Measurements from ENCODE around the gene CAND2.

CAND2 gene

GRCh38 chr3:12753275-12754028 is 43.0 kb upstream of the CAND2 start:
- TF ChIP-seq, protein P1, sequence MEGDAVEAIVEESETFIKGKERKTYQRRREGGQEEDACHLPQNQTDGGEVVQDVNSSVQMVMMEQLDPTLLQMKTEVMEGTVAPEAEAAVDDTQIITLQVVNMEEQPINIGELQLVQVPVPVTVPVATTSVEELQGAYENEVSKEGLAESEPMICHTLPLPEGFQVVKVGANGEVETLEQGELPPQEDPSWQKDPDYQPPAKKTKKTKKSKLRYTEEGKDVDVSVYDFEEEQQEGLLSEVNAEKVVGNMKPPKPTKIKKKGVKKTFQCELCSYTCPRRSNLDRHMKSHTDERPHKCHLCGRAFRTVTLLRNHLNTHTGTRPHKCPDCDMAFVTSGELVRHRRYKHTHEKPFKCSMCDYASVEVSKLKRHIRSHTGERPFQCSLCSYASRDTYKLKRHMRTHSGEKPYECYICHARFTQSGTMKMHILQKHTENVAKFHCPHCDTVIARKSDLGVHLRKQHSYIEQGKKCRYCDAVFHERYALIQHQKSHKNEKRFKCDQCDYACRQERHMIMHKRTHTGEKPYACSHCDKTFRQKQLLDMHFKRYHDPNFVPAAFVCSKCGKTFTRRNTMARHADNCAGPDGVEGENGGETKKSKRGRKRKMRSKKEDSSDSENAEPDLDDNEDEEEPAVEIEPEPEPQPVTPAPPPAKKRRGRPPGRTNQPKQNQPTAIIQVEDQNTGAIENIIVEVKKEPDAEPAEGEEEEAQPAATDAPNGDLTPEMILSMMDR (IDR thresholded peaks at IDR 0.05; ENCODE audit: low read depth, low read length) = no peak
- TF ChIP-seq EZH2phosphoT487 (IDR thresholded peaks at IDR 0.05; ENCODE audit: low read depth) = no peak
- no peaks in the 10 kb centered on the region for H4K20me1 ChIP-seq (ENCODE audit: insufficient read depth, low read length)
- H3K9me3 ChIP-seq (ENCODE audit: insufficient read depth, low read length) = no peaks in the 10 kb centered on the region
- no peaks in the 10 kb centered on the region for H3K36me3 ChIP-seq (replicated peaks; ENCODE audit: low read depth, low read length)
- H3K4me3 ChIP-seq (ENCODE audit: low read length) = no peak overlapping the region
- no peak overlapping the region for H3K27ac ChIP-seq (ENCODE audit: low read length)
- H3K9ac ChIP-seq (ENCODE audit: low read length) = no peak overlapping the region
- no peak overlapping the region for H2AFZ ChIP-seq (ENCODE audit: low read depth, low read length)
- H3K79me2 ChIP-seq (ENCODE audit: low read length) = no peaks in the 10 kb centered on the region
- peaks cover 25% of the 10 kb centered on the region for H3K27me3 ChIP-seq (ENCODE audit: low read depth, low read length)
- H3K4me1 ChIP-seq (ENCODE audit: low read length) = peaks cover 36% of the 10 kb centered on the region
- no peak overlapping the region for H3K4me2 ChIP-seq (ENCODE audit: low read length)

- Histone ChIP-seq H3K4me1 (ENCODE audit: low read length) (peaks cover 29% of the 10 kb centered on the region), H3K79me2 (ENCODE audit: low read length) (no peaks in the 10 kb centered on the region), H3K9ac (ENCODE audit: low read length) (no peak overlapping the region), H2AFZ (ENCODE audit: low read depth, low read length) (no peak overlapping the region), H3K9me3 (ENCODE audit: insufficient read depth, low read length) (no peaks in the 10 kb centered on the region), H3K4me3 (ENCODE audit: low read length) (no peak overlapping the region), H3K27ac (ENCODE audit: low read length) (no peak overlapping the region), H3K27me3 (ENCODE audit: low read depth, low read length) (peaks cover 21% of the 10 kb centered on the region), H3K4me2 (ENCODE audit: low read length) (no peak overlapping the region), H4K20me1 (ENCODE audit: insufficient read depth, low read length) (no peaks in the 10 kb centered on the region), H3K36me3 (replicated peaks; ENCODE audit: low read depth, low read length) (no peaks in the 10 kb centered on the region)
- TF ChIP-seq EZH2phosphoT487 (IDR thresholded peaks at IDR 0.05; ENCODE audit: low read depth) = no peak
- TF ChIP-seq, protein P1 (IDR thresholded peaks at IDR 0.05; ENCODE audit: low read depth, low read length) = no peak
These were observed 42.2 kb upstream of the CAND2 start for GRCh38 chr3:12754313-12754712.

DNA sequence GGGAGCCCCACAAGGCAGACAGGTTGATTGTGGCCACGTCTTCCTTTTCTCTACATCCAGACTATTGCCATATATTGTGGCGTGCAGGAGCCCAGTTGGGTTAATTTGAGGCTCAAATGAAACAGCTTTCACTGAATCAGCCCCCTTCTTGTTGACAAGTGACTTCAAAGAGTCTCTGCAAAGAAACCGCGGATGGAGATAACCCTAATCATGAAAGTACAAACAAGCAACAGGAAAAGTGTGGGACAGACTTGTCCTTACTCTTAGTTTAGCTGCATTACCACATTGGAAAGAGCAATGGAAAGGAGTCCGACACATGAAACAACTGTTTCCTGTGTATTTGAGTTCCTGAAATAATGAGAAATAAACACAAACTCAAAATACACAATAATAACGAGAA is 40.7 kb upstream of the CAND2 start:
- Histone ChIP-seq H3K79me2 (ENCODE audit: low read length) (no peaks in the 10 kb centered on the region), H4K20me1 (ENCODE audit: insufficient read depth, low read length) (no peaks in the 10 kb centered on the region), H3K9ac (ENCODE audit: low read length) (no peak overlapping the region), H3K27ac (ENCODE audit: low read length) (no peak overlapping the region), H3K27me3 (ENCODE audit: low read depth, low read length) (peaks cover 21% of the 10 kb centered on the region), H2AFZ (ENCODE audit: low read depth, low read length) (no peak overlapping the region), H3K4me1 (ENCODE audit: low read length) (peaks cover 15% of the 10 kb centered on the region), H3K4me2 (ENCODE audit: low read length) (no peak overlapping the region), H3K9me3 (ENCODE audit: insufficient read depth, low read length) (no peaks in the 10 kb centered on the region), H3K36me3 (replicated peaks; ENCODE audit: low read depth, low read length) (no peaks in the 10 kb centered on the region), H3K4me3 (ENCODE audit: low read length) (no peak overlapping the region)
- no peak for TF ChIP-seq EZH2phosphoT487 (IDR thresholded peaks at IDR 0.05; ENCODE audit: low read depth)
- TF ChIP-seq, protein P1 (IDR thresholded peaks at IDR 0.05; ENCODE audit: low read depth, low read length) = no peak

DNA sequence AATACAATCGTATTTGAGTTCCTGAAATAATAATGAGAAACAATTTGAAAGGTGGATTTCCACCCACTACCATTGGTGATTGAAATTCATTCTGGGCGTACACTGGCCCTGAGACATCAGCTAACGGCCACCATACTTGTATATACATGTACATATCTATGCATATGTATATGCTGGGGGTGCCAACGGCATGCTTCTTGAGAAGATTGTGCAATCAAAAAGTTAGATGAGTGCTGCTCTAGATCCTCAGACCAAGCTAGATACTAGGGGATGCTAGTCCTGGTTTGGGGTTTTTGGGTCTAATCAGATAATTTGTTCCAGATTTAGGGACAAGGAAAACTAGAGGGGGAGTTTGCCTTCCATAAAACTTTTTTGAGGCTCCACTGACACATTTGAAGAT is 40.3 kb upstream of the CAND2 start:
- H3K4me2 ChIP-seq (ENCODE audit: low read length) = no peak overlapping the region

More for the DNA sequence above, 40.3 kb upstream of the CAND2 start:
- no peaks in the 10 kb centered on the region for H3K9me3 ChIP-seq (ENCODE audit: insufficient read depth, low read length)
- H3K4me3 ChIP-seq (ENCODE audit: low read length) = no peak overlapping the region
- no peak overlapping the region for H3K9ac ChIP-seq (ENCODE audit: low read length)
- H3K36me3 ChIP-seq (replicated peaks; ENCODE audit: low read depth, low read length) = no peaks in the 10 kb centered on the region
- no peaks in the 10 kb centered on the region for H4K20me1 ChIP-seq (ENCODE audit: insufficient read depth, low read length)
- TF ChIP-seq, protein P1 (IDR thresholded peaks at IDR 0.05; ENCODE audit: low read depth, low read length) = no peak
- no peak for TF ChIP-seq EZH2phosphoT487 (IDR thresholded peaks at IDR 0.05; ENCODE audit: low read depth)
- H3K4me1 ChIP-seq (ENCODE audit: low read length) = peaks cover 12% of the 10 kb centered on the region
- no peak overlapping the region for H2AFZ ChIP-seq (ENCODE audit: low read depth, low read length)
- no peak overlapping the region for H3K27ac ChIP-seq (ENCODE audit: low read length)
- peaks cover 21% of the 10 kb centered on the region for H3K27me3 ChIP-seq (ENCODE audit: low read depth, low read length)
- no peaks in the 10 kb centered on the region for H3K79me2 ChIP-seq (ENCODE audit: low read length)

All from OCI-LY3 (cell line).